ENCODE measurements around the gene GLCE. TPM values are rescaled to one million over a fixed set of nuclear protein-coding genes. Genes with fewer than 3 reads are reported as not detected.

GLCE gene
- total RNA-seq, 1 experiment from 2014 or later, result 22.8 TPM

- no peak overlapping the region for H3K27ac ChIP-seq (ENCODE audit: low read length)
- ChIA-PET CTCF (no interaction called here), POLR2A (no interaction called here)
- in situ Hi-C loops (cut with HindIII; ENCODE audit: low pct_unique_long_range_greater_than_20kb, low sequenced_read_pairs), result no loop called here
- ATAC-seq (no peak), DNase-seq (ENCODE audit: low read depth, low spot score) (no peak)
- intact Hi-C loops (cut with micrococcal nuclease; ENCODE audit: unreplicated experiment), result no loop called here
- TF ChIP-seq, protein P1, sequence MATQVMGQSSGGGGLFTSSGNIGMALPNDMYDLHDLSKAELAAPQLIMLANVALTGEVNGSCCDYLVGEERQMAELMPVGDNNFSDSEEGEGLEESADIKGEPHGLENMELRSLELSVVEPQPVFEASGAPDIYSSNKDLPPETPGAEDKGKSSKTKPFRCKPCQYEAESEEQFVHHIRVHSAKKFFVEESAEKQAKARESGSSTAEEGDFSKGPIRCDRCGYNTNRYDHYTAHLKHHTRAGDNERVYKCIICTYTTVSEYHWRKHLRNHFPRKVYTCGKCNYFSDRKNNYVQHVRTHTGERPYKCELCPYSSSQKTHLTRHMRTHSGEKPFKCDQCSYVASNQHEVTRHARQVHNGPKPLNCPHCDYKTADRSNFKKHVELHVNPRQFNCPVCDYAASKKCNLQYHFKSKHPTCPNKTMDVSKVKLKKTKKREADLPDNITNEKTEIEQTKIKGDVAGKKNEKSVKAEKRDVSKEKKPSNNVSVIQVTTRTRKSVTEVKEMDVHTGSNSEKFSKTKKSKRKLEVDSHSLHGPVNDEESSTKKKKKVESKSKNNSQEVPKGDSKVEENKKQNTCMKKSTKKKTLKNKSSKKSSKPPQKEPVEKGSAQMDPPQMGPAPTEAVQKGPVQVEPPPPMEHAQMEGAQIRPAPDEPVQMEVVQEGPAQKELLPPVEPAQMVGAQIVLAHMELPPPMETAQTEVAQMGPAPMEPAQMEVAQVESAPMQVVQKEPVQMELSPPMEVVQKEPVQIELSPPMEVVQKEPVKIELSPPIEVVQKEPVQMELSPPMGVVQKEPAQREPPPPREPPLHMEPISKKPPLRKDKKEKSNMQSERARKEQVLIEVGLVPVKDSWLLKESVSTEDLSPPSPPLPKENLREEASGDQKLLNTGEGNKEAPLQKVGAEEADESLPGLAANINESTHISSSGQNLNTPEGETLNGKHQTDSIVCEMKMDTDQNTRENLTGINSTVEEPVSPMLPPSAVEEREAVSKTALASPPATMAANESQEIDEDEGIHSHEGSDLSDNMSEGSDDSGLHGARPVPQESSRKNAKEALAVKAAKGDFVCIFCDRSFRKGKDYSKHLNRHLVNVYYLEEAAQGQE (IDR thresholded peaks at IDR 0.05; ENCODE audit: insufficient read depth in 1 of 2, low read depth in 2 of 2, low read length in 1 of 2), result no peak
- TF ChIP-seq SIN3A (IDR thresholded peaks at IDR 0.05; ENCODE audit: borderline replicate concordance, insufficient read depth, low read depth, low read length) (no peak), TCF7L2 (IDR thresholded peaks at IDR 0.05; ENCODE audit: low read depth, low read length) (no peak)
- H3K4me1 ChIP-seq (ENCODE audit: control insufficient read depth, insufficient read depth, low read length), result no peaks in the 10 kb centered on the region; the same call in 1 of the 2 replicates
- no peak overlapping the region for H3K4me3 ChIP-seq (ENCODE audit: low read depth in 2 of 2, low read length in 2 of 2)
- H3K36me3 ChIP-seq (ENCODE audit: control insufficient read depth, insufficient read depth, low read length), result no peaks in the 10 kb centered on the region
- BruUV-seq (replicated peaks), result no TSS peak
- H3K9me3 ChIP-seq (ENCODE audit: control insufficient read depth, insufficient read depth, low read depth, low read length), result no peaks in the 10 kb centered on the region
- H3K27me3 ChIP-seq (ENCODE audit: control insufficient read depth, insufficient read depth, low read length), result no peaks in the 10 kb centered on the region
These were observed 153.1 kb downstream of the GLCE start for GRCh38 chr15:69313432-69314000.

GRCh38 chr15:69314131-69314530, 153.7 kb downstream of the GLCE start:
- ATAC-seq, result no peak
- no peaks in the 10 kb centered on the region; the same call in 1 of the 2 replicates for H3K4me1 ChIP-seq (ENCODE audit: control insufficient read depth, insufficient read depth, low read length)
- no peak overlapping the region for H3K4me3 ChIP-seq (ENCODE audit: low read depth in 2 of 2, low read length in 2 of 2)
- no peaks in the 10 kb centered on the region for H3K27me3 ChIP-seq (ENCODE audit: control insufficient read depth, insufficient read depth, low read length)
- TF ChIP-seq, protein P2, sequence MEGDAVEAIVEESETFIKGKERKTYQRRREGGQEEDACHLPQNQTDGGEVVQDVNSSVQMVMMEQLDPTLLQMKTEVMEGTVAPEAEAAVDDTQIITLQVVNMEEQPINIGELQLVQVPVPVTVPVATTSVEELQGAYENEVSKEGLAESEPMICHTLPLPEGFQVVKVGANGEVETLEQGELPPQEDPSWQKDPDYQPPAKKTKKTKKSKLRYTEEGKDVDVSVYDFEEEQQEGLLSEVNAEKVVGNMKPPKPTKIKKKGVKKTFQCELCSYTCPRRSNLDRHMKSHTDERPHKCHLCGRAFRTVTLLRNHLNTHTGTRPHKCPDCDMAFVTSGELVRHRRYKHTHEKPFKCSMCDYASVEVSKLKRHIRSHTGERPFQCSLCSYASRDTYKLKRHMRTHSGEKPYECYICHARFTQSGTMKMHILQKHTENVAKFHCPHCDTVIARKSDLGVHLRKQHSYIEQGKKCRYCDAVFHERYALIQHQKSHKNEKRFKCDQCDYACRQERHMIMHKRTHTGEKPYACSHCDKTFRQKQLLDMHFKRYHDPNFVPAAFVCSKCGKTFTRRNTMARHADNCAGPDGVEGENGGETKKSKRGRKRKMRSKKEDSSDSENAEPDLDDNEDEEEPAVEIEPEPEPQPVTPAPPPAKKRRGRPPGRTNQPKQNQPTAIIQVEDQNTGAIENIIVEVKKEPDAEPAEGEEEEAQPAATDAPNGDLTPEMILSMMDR (IDR thresholded peaks at IDR 0.05), result no peak
- TF ChIP-seq SIN3A (IDR thresholded peaks at IDR 0.05; ENCODE audit: borderline replicate concordance, insufficient read depth, low read depth, low read length) (no peak), TCF7L2 (IDR thresholded peaks at IDR 0.05; ENCODE audit: low read depth, low read length) (no peak), POLR2AphosphoS5 (IDR thresholded peaks at IDR 0.05; ENCODE audit: low read depth, low read length) (no peak)
- TF ChIP-seq, protein P1 (IDR thresholded peaks at IDR 0.05; ENCODE audit: insufficient read depth in 1 of 2, low read depth in 2 of 2, low read length in 1 of 2), result no peak
- no peak for DNase-seq (ENCODE audit: low read depth, low spot score)
- no peaks in the 10 kb centered on the region for H3K36me3 ChIP-seq (ENCODE audit: control insufficient read depth, insufficient read depth, low read length)
- H3K27ac ChIP-seq (ENCODE audit: low read length), result no peak overlapping the region
- intact Hi-C loops (cut with micrococcal nuclease; ENCODE audit: unreplicated experiment), result no loop called here
- ChIA-PET CTCF (no interaction called here), POLR2A (interaction anchor here (0.7 kb wide), 2 partner anchors 14 to 55 kb away, joined by 4 read pairs; no protein-coding TSS in a partner anchor)
- in situ Hi-C loops (cut with HindIII; ENCODE audit: low pct_unique_long_range_greater_than_20kb, low sequenced_read_pairs), result no loop called here
- H3K9me3 ChIP-seq (ENCODE audit: control insufficient read depth, insufficient read depth, low read depth, low read length), result no peaks in the 10 kb centered on the region
- BruUV-seq (replicated peaks), result no TSS peak
